Thymus (tissue), 11 donors: ENCODE data around the gene LORICRIN. TPM values are rescaled to one million over a fixed set of nuclear protein-coding genes. Genes with fewer than 3 reads are reported as not detected.
A peak's percentile ranks its signal among the peaks of the same experiment; 100 is the strongest.
"Not testable (repeated sequence)": the region's sequence is repeated elsewhere in the genome, so short reads cannot be mapped to it uniquely, and the experiment has no call there.

Experiments used
- DNase-seq, 9 donors: peaks; one replicate each; pipeline ENCODE4 v3.0.0-alpha.2; 2013; ENCODE audit warnings: low spot score in 9 of 9, low read depth in 6 of 9, missing footprints in 1 of 9
- H3K27ac ChIP-seq, 2 donors: one replicate each; pipeline ENCODE4 v1.5.1; 2013; ENCODE audit warnings: control low read depth in 1 of 2, low read depth in 1 of 2, low read length in 1 of 2, mild to moderate bottlenecking in 1 of 2, moderate library complexity in 1 of 2
- H3K27me3 ChIP-seq, 2 donors: one replicate each; pipeline ENCODE4 v1.5.1; 2013; ENCODE audit warnings: low read length in 1 of 2; ENCODE audit not compliant: control insufficient read depth in 2 of 2, insufficient read depth in 1 of 2
- H3K36me3 ChIP-seq, 2 donors: one replicate each; pipeline ENCODE4 v1.5.1; 2013; ENCODE audit warnings: low read length in 1 of 2, mild to moderate bottlenecking in 1 of 2, moderate library complexity in 1 of 2; ENCODE audit not compliant: control insufficient read depth in 2 of 2, insufficient read depth in 2 of 2
- H3K4me1 ChIP-seq, 2 donors: one replicate each; pipeline ENCODE4 v1.5.1; 2013; ENCODE audit warnings: low read length in 2 of 2; ENCODE audit not compliant: control insufficient read depth in 2 of 2, insufficient read depth in 2 of 2
- H3K4me3 ChIP-seq, 2 donors: one replicate each; pipeline ENCODE4 v1.5.1; 2013; ENCODE audit warnings: low read length in 2 of 2, control low read depth in 1 of 2, mild to moderate bottlenecking in 1 of 2
- H3K9me3 ChIP-seq, 2 donors: one replicate each; pipeline ENCODE4 v1.5.1; 2013; ENCODE audit warnings: low read length in 1 of 2, mild to moderate bottlenecking in 1 of 2; ENCODE audit not compliant: control insufficient read depth in 2 of 2, insufficient read depth in 1 of 2
- WGBS: extraction: QIAGEN DNeasy Blood & Tissue Kit; methylation state at CpG from one replicate; pipeline ENCODE4 v1.1.7; 2013; 5-methylcytosine and 5-hydroxymethylcytosine counted together
- polyA plus RNA-seq: library from polyadenylated mRNA; stranded (reverse); fragments of 200-250 nt; gene quantifications from one replicate; pipeline ENCODE4 v1.2.3, GENCODE V29; 2013
- total RNA-seq: library from RNA; stranded (reverse); fragments of 120-200 nt; gene quantifications from one replicate; pipeline ENCODE4 v1.2.4, GENCODE V29; 2013
- donor health status: healthy.

The LORICRIN gene
- total and polyA plus RNA-seq, 2 donors, result 0.33 to 8.6 TPM

GRCh38 chr1:153227810-153228209 lies 31.7 kb upstream of the LORICRIN start:
- H3K36me3 ChIP-seq, result no peaks in the 10 kb centered on the region
- H3K4me1 ChIP-seq, result no peaks in the 10 kb centered on the region
- H3K27me3 ChIP-seq, result no peaks in the 10 kb centered on the region
- H3K27ac ChIP-seq, result no peak overlapping the region
- no peaks in the 10 kb centered on the region for H3K9me3 ChIP-seq
- H3K4me3 ChIP-seq, result no peak overlapping the region
- DNase-seq, result no peak
- WGBS, result 84% methylated on average over 2 of the region's 2 CpGs

DNA sequence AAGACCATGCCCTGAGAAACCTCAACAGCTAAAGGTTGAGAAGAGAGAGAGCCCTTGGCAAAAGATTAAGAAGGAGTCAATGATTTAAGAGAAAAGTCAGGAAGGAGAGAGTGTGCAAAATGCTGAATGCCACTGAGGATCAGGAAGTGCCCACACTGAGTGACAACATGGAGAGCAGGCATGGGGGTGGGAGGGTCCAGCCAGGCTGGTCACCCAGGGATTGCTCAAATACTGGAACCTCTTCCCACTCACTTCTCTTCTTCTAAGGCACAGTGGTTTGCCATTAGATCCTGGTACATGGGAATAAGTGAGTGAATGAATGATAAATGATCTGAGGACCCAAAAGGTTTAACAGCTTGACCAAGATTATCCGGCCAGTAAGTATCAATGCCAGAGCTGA lies 31.0 kb upstream of the LORICRIN start:
- DNase-seq, result no peak
- WGBS, result 97% methylated on average over 1 of the region's 1 CpG

GRCh38 chr1:153229076-153229829 lies 30.2 kb upstream of the LORICRIN start:
- 73% methylated on average over 12 of the region's 12 CpGs for WGBS
- not testable (repeated sequence) for H3K27me3 ChIP-seq

More for the DNA sequence above, 31.0 kb upstream of the LORICRIN start:
- Histone ChIP-seq H3K4me3 (no peak overlapping the region), H3K9me3 (no peaks in the 10 kb centered on the region), H3K36me3 (no peaks in the 10 kb centered on the region), H3K27me3 (no peaks in the 10 kb centered on the region), H3K27ac (no peak overlapping the region), H3K4me1 (no peaks in the 10 kb centered on the region)

DNA sequence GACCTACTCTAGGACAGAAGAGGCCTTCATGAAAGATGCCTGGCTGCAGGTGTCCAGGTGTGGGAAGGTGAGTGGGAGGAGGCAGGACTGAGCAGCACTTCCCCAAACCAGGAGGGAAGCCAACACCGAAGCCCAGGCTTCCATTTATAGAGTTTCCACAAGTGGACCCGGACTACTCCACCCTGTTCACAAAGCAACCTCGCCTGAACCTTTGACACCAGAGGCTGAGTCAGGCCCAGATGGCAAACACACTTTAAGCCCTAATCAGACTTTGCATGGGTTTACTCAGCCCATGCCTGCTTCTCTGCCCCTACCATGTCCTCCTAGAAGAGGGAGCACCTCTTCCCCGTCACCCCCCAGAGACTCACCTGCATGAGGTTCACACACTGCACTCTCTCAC lies 28.1 kb upstream of the LORICRIN start:
- H3K4me3 ChIP-seq, result no peak overlapping the region
- no peaks in the 10 kb centered on the region for H3K9me3 ChIP-seq
- no peak overlapping the region for H3K27ac ChIP-seq
- no peak for DNase-seq
- no peaks in the 10 kb centered on the region for H3K27me3 ChIP-seq
- H3K36me3 ChIP-seq, result no peaks in the 10 kb centered on the region
- no peaks in the 10 kb centered on the region for H3K4me1 ChIP-seq
- 88% methylated on average over 4 of the region's 4 CpGs for WGBS

More at GRCh38 chr1:153229076-153229829, 30.2 kb upstream of the LORICRIN start:
- H3K4me1 ChIP-seq, H3K9me3 ChIP-seq, H3K36me3 ChIP-seq, H3K27ac ChIP-seq, H3K4me3 ChIP-seq: not testable (repeated sequence)
- peak in 1 of 9 donors; percentile 18 for DNase-seq

DNA sequence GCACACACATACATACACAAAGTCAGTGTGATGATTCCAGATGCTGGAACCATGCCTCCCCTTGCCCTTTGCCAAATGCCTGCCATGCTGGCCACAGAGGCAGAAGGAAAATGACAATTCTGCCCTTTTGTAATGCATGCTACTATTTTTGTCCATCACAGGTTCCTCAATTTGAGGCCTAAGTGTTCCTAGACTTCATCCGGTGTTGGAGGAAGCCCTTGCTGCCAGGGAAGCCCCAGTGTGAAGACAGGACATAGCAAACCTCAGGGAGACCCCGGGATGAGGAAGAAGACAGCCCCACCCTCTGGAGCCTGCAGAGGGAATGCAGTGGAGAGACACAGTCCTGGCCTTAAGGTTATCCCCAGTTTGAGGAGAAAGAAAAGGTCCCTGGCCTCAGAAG lies 27.7 kb upstream of the LORICRIN start:
- Histone ChIP-seq H3K4me3 (no peak overlapping the region), H3K4me1 (no peaks in the 10 kb centered on the region), H3K27ac (no peak overlapping the region), H3K9me3 (no peaks in the 10 kb centered on the region), H3K36me3 (no peaks in the 10 kb centered on the region), H3K27me3 (no peaks in the 10 kb centered on the region)
- DNase-seq, result no peak
- WGBS, result 18% methylated on average over 2 of the region's 2 CpGs

DNA sequence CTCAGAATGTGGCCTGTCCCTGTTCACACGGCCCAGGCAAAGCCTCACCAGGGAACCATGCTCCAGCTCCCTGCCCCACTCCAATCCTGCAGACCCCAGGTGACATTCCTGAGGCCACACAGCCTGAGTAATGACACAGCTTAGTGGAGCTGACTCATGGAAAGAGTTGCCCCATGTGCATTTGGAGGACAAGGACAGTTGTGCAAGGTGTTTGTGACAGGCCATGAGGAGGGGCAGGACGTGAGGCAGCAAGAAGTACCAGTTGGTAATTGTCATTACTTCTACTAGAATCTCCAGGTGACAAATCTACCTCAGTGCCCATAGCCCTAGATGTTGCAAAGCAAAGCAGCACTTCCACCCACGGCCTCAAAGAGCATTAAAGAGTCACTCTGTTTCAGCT lies 26.9 kb upstream of the LORICRIN start:
- H3K9me3 ChIP-seq, result no peaks in the 10 kb centered on the region
- WGBS, result 87% methylated on average over 3 of the region's 3 CpGs
- no peaks in the 10 kb centered on the region for H3K36me3 ChIP-seq
- H3K4me3 ChIP-seq, result no peak overlapping the region
- DNase-seq, result no peak
- H3K27me3 ChIP-seq, result no peaks in the 10 kb centered on the region
- H3K4me1 ChIP-seq, result no peaks in the 10 kb centered on the region
- no peak overlapping the region for H3K27ac ChIP-seq

- Histone ChIP-seq H3K4me1 (no peaks in the 10 kb centered on the region), H3K9me3 (no peaks in the 10 kb centered on the region), H3K36me3 (no peaks in the 10 kb centered on the region), H3K27ac (no peak overlapping the region), H3K4me3 (no peak overlapping the region), H3K27me3 (no peaks in the 10 kb centered on the region)
- no peak for DNase-seq
- WGBS, result 85% methylated on average over 1 of the region's 1 CpG
Observed at GRCh38 chr1:153233448-153233847, 26.0 kb upstream of the LORICRIN start.

DNA sequence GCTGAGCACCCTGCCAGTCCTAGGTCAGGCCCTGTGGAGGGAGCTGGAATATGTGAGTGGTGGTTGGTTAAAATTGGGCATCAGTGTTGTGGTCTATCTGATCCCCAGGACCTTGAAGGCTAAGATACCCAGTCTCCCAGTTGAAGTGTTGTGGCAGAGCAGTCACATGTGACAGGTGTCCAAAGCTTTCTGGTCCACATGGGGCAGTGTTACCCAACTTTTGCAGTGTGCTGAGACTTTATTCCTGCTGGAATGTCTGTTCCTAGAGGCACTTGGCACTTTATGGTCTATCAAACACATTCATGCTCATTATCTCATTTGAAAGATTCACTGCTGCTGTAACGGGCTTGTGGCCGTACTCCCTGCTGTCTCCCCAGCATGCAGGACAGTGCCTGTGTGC lies 21.0 kb upstream of the LORICRIN start:
- no peaks in the 10 kb centered on the region for H3K36me3 ChIP-seq
- no peak overlapping the region for H3K4me3 ChIP-seq
- no peaks in the 10 kb centered on the region for H3K27me3 ChIP-seq
- 97% methylated on average over 2 of the region's 2 CpGs for WGBS
- no peaks in the 10 kb centered on the region for H3K9me3 ChIP-seq
- DNase-seq, result no peak
- H3K4me1 ChIP-seq, result no peaks in the 10 kb centered on the region
- H3K27ac ChIP-seq, result no peak overlapping the region

DNA sequence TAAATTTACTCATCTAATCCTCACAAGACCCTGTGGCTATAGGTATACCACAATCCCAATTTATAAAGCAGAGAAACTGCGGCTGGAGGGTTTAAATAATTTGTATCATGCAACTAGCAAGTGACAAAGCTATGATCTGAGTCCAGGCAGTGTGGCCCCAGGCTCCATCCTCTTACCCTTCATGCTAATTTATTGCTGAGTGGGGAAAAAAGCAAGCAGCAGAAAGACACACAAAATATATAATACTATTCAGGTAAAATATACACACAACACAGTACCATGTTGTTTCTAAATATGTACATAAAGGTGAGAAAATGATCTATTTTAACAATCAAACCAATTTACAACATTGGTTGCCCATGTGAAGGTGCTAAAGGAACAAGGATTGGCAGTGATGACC lies 17.3 kb upstream of the LORICRIN start:
- no peak for DNase-seq
- Histone ChIP-seq H3K36me3 (no peaks in the 10 kb centered on the region), H3K9me3 (peaks cover 0 to 2% of the 10 kb centered on the region in 2 donors), H3K27ac (no peak overlapping the region), H3K4me3 (no peak overlapping the region), H3K27me3 (no peaks in the 10 kb centered on the region), H3K4me1 (no peaks in the 10 kb centered on the region)
- 89% methylated on average over 1 of the region's 1 CpG for WGBS
